Kidney (tissue), 14 donors: ENCODE data around the gene GRPEL2. TPM values are rescaled to one million over a fixed set of nuclear protein-coding genes. Genes with fewer than 3 reads are reported as not detected.

ENCODE experiments used
- DNase-seq, 5 donors: peaks; one replicate each; pipeline ENCODE4 v3.0.0-alpha.2; 2013 to 2020
- FAIRE-seq: peaks from 2 replicates; lab custom pipeline; 2012; peaks lifted over from hg19 to GRCh38; lab: Jason Lieb, UNC
- H3K27ac ChIP-seq, 2 donors: one replicate each; pipeline ENCODE4 v1.7.0; 2013; ENCODE audit warnings: low read depth in 2 of 2, low read length in 2 of 2, inconsistent platforms in 1 of 2
- H3K27me3 ChIP-seq: one replicate; pipeline ENCODE4 v1.7.1; 2013; ENCODE audit warnings: low read length, inconsistent platforms; ENCODE audit not compliant: control insufficient read depth, insufficient read depth
- H3K36me3 ChIP-seq, 3 donors: one replicate each; pipeline versions ENCODE4 v1.7.0 to v1.7.1; 2013; ENCODE audit warnings: low read length in 3 of 3, control low read depth in 1 of 3, inconsistent platforms in 1 of 3; ENCODE audit not compliant: insufficient read depth in 3 of 3, control insufficient read depth in 2 of 3
- H3K4me1 ChIP-seq, 3 donors: one replicate each; pipeline versions ENCODE4 v1.7.0 to v1.7.1; 2013; ENCODE audit warnings: low read length in 3 of 3, inconsistent platforms in 1 of 3, low read depth in 1 of 3; ENCODE audit not compliant: control insufficient read depth in 2 of 3, insufficient read depth in 2 of 3
- H3K4me3 ChIP-seq, 3 donors: one replicate each; pipeline versions ENCODE4 v1.7.0 to v1.8.1; 2013; ENCODE audit warnings: low read length in 3 of 3, control low read depth in 1 of 3, inconsistent platforms in 1 of 3
- H3K9ac ChIP-seq, 3 donors: one replicate each; pipeline versions ENCODE4 v1.7.0 to v1.7.1; 2013; ENCODE audit warnings: low read length in 3 of 3, control low read depth in 1 of 3, inconsistent platforms in 1 of 3
- H3K9me3 ChIP-seq, 3 donors: one replicate each; pipeline versions ENCODE4 v1.7.0 to v1.7.1; 2013; ENCODE audit warnings: low read length in 3 of 3, control low read depth in 1 of 3, inconsistent platforms in 1 of 3; ENCODE audit not compliant: control insufficient read depth in 2 of 3, insufficient read depth in 1 of 3
- intact Hi-C: fragments of 100-400 bp; cut with DNase I; formaldehyde crosslinking; loops from one replicate; pipeline ENCODE4 v1.11.1; 2022
- polyA plus RNA-seq: library from polyadenylated mRNA; stranded (reverse); fragments of 350-450 nt; fragmentation: Illumina TruSeq; extraction: RNeasy Lipid Tissue Mini Kit (QIAGEN cat#74804); gene quantifications from one replicate; pipeline ENCODE4 v1.2.3, GENCODE V29; 2014; ENCODE audit warnings: low read depth, low replicate concordance; ENCODE audit not compliant: insufficient read depth
- total RNA-seq: library from RNA; stranded (reverse); fragmentation: NEBNext Ultra II Directional; extraction: Animal tissue kit (Norgen Biotek cat#: 25700); gene quantifications from one replicate; pipeline ENCODE4 v1.2.1, GENCODE V29; 2021
- TF ChIP-seq, protein P1 (sequence below): IDR thresholded peaks from 3 replicates; pipeline ENCODE4 v1.5.1; 2012; ENCODE audit warnings: mild to moderate bottlenecking, moderate library complexity, borderline replicate concordance; ENCODE audit not compliant: insufficient read depth; ENCODE audit errors: extremely low read depth
- donor health status: control.
- donor health status: control.
- donor health status: control.
- donor health status: control.
- donor health status: control.
- donor health status: DM: yes; HTN: yes; CAD: no.
- donor health status: Normal renal cell carcinoma (clear cell type).

GRPEL2 gene
- total and polyA plus RNA-seq, 2 donors from 2014 or later: 7.6 to 16.9 TPM

DNA sequence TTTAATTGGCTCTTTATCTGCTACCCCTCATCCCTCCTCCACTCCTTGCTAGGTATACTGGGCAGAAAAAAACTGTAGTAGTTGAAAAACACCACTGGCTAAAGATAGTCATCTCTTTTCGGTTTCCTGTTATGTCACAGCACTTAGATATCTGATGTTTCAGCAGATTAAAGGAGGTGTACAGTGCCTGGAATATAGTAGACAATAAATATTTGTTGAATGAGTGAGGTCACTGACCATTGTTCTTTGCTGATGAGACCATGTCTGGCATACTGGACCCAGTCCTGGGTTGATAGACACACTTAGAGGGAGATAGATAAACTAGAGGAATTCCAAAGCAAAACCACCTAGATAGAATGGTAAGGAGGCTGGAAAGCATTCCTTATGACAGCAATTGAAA, 3.2 kb downstream of the GRPEL2 start:
- no peak overlapping the region for H3K27ac ChIP-seq

GRCh38 chr5:149349382-149349781, 4.1 kb downstream of the GRPEL2 start:
- intact Hi-C loops: no loop called here
- Histone ChIP-seq H3K36me3 (peaks cover 4 to 45% (median 21%) of the 10 kb centered on the region in 3 donors), H3K27ac (no peak overlapping the region), H3K4me3 (no peak overlapping the region), H3K9me3 (no peaks in the 10 kb centered on the region), H3K4me1 (peaks cover 0 to 5% (median 0%) of the 10 kb centered on the region in 3 donors), H3K27me3 (no peaks in the 10 kb centered on the region), H3K9ac (no peak overlapping the region)
- DNase-seq: no peak
- TF ChIP-seq, protein P1, sequence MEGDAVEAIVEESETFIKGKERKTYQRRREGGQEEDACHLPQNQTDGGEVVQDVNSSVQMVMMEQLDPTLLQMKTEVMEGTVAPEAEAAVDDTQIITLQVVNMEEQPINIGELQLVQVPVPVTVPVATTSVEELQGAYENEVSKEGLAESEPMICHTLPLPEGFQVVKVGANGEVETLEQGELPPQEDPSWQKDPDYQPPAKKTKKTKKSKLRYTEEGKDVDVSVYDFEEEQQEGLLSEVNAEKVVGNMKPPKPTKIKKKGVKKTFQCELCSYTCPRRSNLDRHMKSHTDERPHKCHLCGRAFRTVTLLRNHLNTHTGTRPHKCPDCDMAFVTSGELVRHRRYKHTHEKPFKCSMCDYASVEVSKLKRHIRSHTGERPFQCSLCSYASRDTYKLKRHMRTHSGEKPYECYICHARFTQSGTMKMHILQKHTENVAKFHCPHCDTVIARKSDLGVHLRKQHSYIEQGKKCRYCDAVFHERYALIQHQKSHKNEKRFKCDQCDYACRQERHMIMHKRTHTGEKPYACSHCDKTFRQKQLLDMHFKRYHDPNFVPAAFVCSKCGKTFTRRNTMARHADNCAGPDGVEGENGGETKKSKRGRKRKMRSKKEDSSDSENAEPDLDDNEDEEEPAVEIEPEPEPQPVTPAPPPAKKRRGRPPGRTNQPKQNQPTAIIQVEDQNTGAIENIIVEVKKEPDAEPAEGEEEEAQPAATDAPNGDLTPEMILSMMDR: no peak
- FAIRE-seq: no peak

More for the DNA sequence above, 3.2 kb downstream of the GRPEL2 start:
- intact Hi-C loops: no loop called here
- Histone ChIP-seq H3K36me3 (peaks cover 4 to 45% (median 21%) of the 10 kb centered on the region in 3 donors), H3K9me3 (no peaks in the 10 kb centered on the region), H3K27me3 (no peaks in the 10 kb centered on the region), H3K4me3 (no peak overlapping the region), H3K9ac (no peak overlapping the region), H3K4me1 (peaks cover 0 to 5% (median 0%) of the 10 kb centered on the region in 3 donors)
- DNase-seq (no peak), FAIRE-seq (no peak)
- TF ChIP-seq, protein P1: no peak

DNA sequence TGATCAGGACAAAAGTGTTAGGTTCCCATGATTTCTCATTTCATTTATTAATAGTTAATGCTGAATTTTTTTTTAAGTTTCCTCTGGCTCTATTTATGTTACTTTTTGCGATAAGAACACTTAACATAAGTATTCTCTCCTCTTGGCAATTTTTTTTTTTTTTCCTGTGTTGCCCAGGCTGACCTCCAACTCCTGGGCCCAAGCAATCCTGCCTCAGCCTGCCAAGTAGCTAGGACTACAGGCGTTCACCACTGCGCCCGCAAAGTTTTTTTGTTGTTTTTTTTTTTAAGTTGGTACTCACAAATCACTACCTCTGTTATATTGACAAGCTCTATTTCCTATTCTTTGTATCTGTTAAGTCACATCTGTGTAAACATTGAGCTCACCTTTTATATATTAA, 6.9 kb downstream of the GRPEL2 start:
- intact Hi-C loops: no loop called here
- Histone ChIP-seq H3K9me3 (no peaks in the 10 kb centered on the region), H3K4me1 (no peaks in the 10 kb centered on the region), H3K4me3 (no peak overlapping the region), H3K27ac (no peak overlapping the region), H3K9ac (no peak overlapping the region), H3K27me3 (no peaks in the 10 kb centered on the region), H3K36me3 (peaks cover 4 to 49% (median 22%) of the 10 kb centered on the region in 3 donors)
- TF ChIP-seq, protein P1: no peak
- FAIRE-seq: no peak
- DNase-seq: no peak

GRCh38 chr5:149353911-149354310, 8.6 kb downstream of the GRPEL2 start:
- intact Hi-C loops: no loop called here
- Histone ChIP-seq H3K9ac (no peak overlapping the region), H3K36me3 (peaks cover 4 to 41% (median 20%) of the 10 kb centered on the region in 3 donors), H3K4me1 (peaks cover 0 to 7% (median 0%) of the 10 kb centered on the region in 3 donors), H3K27me3 (no peaks in the 10 kb centered on the region), H3K27ac (no peak overlapping the region), H3K4me3 (no peak overlapping the region), H3K9me3 (no peaks in the 10 kb centered on the region)
- DNase-seq: no peak
- no peak for FAIRE-seq
- TF ChIP-seq, protein P1: no peak
